DMS79 (cell line): ENCODE measurements around the gene AMDHD2.
"Not testable (repeated sequence)": the region's sequence is repeated elsewhere in the genome, so short reads cannot be mapped to it uniquely, and the experiment has no call there.

ENCODE experiments used
- DNase-seq: peaks from one replicate; lab custom pipeline; 2025; lab: John Stamatoyannopoulos, UW

AMDHD2 gene

GRCh38 chr16:2517954-2518605, 2.1 kb upstream of the AMDHD2 start:
- no peak for DNase-seq

- no peak for DNase-seq
Observed at GRCh38 chr16:2518823-2519710, 1.1 kb upstream of the AMDHD2 start.

- DNase-seq, result no peak
Observed at GRCh38 chr16:2519711-2520080, 475 bp upstream of the AMDHD2 start.

GRCh38 chr16:2520784-2521531, 787 bp downstream of the AMDHD2 start:
- DNase-seq, result no peak

- DNase-seq, result no peak
Observed at GRCh38 chr16:2523801-2524231, 3.6 kb downstream of the AMDHD2 start.

GRCh38 chr16:2524339-2524938, 4.3 kb downstream of the AMDHD2 start:
- DNase-seq, result no peak

GRCh38 chr16:2526135-2526534, 6.0 kb downstream of the AMDHD2 start:
- DNase-seq, result no peak

GRCh38 chr16:2527071-2527783, 7.1 kb downstream of the AMDHD2 start:
- no peak for DNase-seq

- DNase-seq, result no peak
Observed at GRCh38 chr16:2527784-2528100, 7.6 kb downstream of the AMDHD2 start.

GRCh38 chr16:2528161-2529060, 8.2 kb downstream of the AMDHD2 start:
- DNase-seq, result no peak

- no peak for DNase-seq
Observed at GRCh38 chr16:2529061-2529931, 9.1 kb downstream of the AMDHD2 start.

- DNase-seq, result no peak
Observed at GRCh38 chr16:2529961-2530628, 9.9 kb downstream of the AMDHD2 start.

- no peak for DNase-seq
Observed at GRCh38 chr16:2530629-2531318, 10.6 kb downstream of the AMDHD2 start.

- DNase-seq, result no peak
Observed at GRCh38 chr16:2531371-2531695, 11.2 kb downstream of the AMDHD2 start, which contains the start of gene CEMP1. Gene CEMP1 (minus strand): TSS chr16:2531408. CDS start chr16:2531073, 335 bp downstream.

- DNase-seq, result peak; percentile 82
Observed at GRCh38 chr16:2531696-2532493, 11.7 kb downstream of the AMDHD2 start.

- no peak for DNase-seq
Observed at GRCh38 chr16:2532494-2533141, 12.4 kb downstream of the AMDHD2 start.

- DNase-seq, result not testable (repeated sequence)
Observed at GRCh38 chr16:2533142-2533755, 13.1 kb downstream of the AMDHD2 start.
